PC-3 (cell line): ENCODE data around the gene TFAM.

Source experiments
- EZH2 ChIP-seq: fragments of 300-600 bp; sonication (generic); IDR thresholded peaks from one replicate; pipeline ENCODE4 v1.6.1; 2017; ENCODE audit warnings: antibody characterized with exemption, mild to moderate bottlenecking, low read length; ENCODE audit not compliant: unreplicated experiment
- EZH2phosphoT487 ChIP-seq: fragments of 300-600 bp; sonication (generic); IDR thresholded peaks from 2 replicates; pipeline ENCODE4 v1.6.1; 2018; ENCODE audit warnings: mild to moderate bottlenecking, antibody characterized with exemption, low read length, borderline replicate concordance
- TF ChIP-seq, protein P1 (sequence below): fragments of 300-600 bp; sonication (generic); conservative IDR thresholded peaks from 2 replicates; pipeline ENCODE4 v1.5.1; 2017; ENCODE audit warnings: antibody characterized with exemption, low read depth, mild to moderate bottlenecking, low read length

DNA sequence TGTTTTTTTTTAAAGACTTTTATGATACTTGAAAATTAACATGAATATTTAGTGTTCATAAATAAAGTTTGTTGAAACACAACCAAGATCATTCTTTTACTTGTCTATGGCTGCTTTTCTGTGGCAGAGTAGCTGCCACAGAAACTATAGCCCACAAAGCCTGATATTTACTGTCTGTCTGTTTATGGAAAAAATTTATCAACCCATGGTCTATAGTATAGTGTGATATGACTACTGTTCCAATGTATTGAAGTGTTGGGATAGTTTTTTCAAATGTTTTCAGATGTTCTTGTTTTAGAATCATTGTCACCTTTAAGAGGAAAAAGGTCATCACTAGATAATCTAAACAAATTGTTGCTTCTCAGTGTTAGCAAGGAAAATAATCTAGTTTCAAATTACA is 10.8 kb downstream of the TFAM start:
- TF ChIP-seq EZH2, result no peak
- TF ChIP-seq, protein P1, sequence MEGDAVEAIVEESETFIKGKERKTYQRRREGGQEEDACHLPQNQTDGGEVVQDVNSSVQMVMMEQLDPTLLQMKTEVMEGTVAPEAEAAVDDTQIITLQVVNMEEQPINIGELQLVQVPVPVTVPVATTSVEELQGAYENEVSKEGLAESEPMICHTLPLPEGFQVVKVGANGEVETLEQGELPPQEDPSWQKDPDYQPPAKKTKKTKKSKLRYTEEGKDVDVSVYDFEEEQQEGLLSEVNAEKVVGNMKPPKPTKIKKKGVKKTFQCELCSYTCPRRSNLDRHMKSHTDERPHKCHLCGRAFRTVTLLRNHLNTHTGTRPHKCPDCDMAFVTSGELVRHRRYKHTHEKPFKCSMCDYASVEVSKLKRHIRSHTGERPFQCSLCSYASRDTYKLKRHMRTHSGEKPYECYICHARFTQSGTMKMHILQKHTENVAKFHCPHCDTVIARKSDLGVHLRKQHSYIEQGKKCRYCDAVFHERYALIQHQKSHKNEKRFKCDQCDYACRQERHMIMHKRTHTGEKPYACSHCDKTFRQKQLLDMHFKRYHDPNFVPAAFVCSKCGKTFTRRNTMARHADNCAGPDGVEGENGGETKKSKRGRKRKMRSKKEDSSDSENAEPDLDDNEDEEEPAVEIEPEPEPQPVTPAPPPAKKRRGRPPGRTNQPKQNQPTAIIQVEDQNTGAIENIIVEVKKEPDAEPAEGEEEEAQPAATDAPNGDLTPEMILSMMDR, result no peak
- no peak for TF ChIP-seq EZH2phosphoT487
